SK-N-SH treated with all-trans-retinoic acid at 6 μM for 48 hours (cell line): ENCODE data around the gene CCL11.

Experiments used
- CSDC2 ChIP-seq: fragments of 250-450 bp; sonication (Bioruptor Pico); IDR thresholded peaks from 2 replicates; pipeline ENCODE4 v1.5.0; 2020; ENCODE audit warnings: mild to moderate bottlenecking, moderate library complexity
- GLIS3 ChIP-seq: fragments of 250-450 bp; sonication (Bioruptor Pico); IDR thresholded peaks from 2 replicates; pipeline ENCODE4 v1.5.0; 2020; ENCODE audit warnings: mild to moderate bottlenecking, moderate library complexity
- ISL1 ChIP-seq: fragments of 250-450 bp; sonication (Bioruptor Pico); IDR thresholded peaks from 2 replicates; pipeline ENCODE4 v2.1.2; 2022; ENCODE audit warnings: mild to moderate bottlenecking, moderate library complexity
- RARB ChIP-seq: fragments of 250-450 bp; sonication (Bioruptor Pico); IDR thresholded peaks from 2 replicates; pipeline ENCODE4 v1.8.0; 2021; ENCODE audit warnings: mild to moderate bottlenecking, moderate library complexity
- SNAI2 ChIP-seq: fragments of 250-450 bp; sonication (Bioruptor Pico); IDR thresholded peaks from 2 replicates; pipeline ENCODE4 v1.5.0; 2020; ENCODE audit warnings: mild to moderate bottlenecking, moderate library complexity
- TCF4 ChIP-seq: fragments of 250-450 bp; sonication (Bioruptor Pico); IDR thresholded peaks from 2 replicates; pipeline ENCODE4 v1.8.0; 2021; ENCODE audit warnings: mild to moderate bottlenecking, moderate library complexity, borderline replicate concordance
- TOX ChIP-seq: fragments of 250-450 bp; sonication (Bioruptor Pico); IDR thresholded peaks from 2 replicates; pipeline ENCODE4 v1.8.0; 2021; ENCODE audit warnings: mild to moderate bottlenecking, moderate library complexity, borderline replicate concordance
- ZFP3 ChIP-seq: fragments of 250-450 bp; sonication (Bioruptor Pico); IDR thresholded peaks from 2 replicates; pipeline ENCODE4 v1.5.0; 2020; ENCODE audit warnings: mild to moderate bottlenecking, moderate library complexity
- ZFP30 ChIP-seq: fragments of 450-650 bp; formaldehyde crosslinking; IDR thresholded peaks from 2 replicates; pipeline ENCODE4 v1.5.0; 2022; ENCODE audit warnings: mild to moderate bottlenecking, moderate library complexity
- ZNF565 ChIP-seq: fragments of 450-650 bp; formaldehyde crosslinking; conservative IDR thresholded peaks from 2 replicates; pipeline ENCODE4 v1.5.0; 2020; ENCODE audit warnings: low read depth, mild to moderate bottlenecking, moderate library complexity
- TF ChIP-seq, protein P1 (sequence below): fragments of 250-450 bp; sonication (Bioruptor Pico); IDR thresholded peaks from 2 replicates; pipeline ENCODE4 v1.5.1; 2020; ENCODE audit warnings: low read depth, mild to moderate bottlenecking, moderate library complexity
- TF ChIP-seq, protein P2 (sequence below): fragments of 250-450 bp; sonication (Bioruptor Pico); IDR thresholded peaks from 2 replicates; pipeline ENCODE4 v1.8.0; 2021; ENCODE audit warnings: low read depth, mild to moderate bottlenecking, moderate library complexity, borderline replicate concordance
- TF ChIP-seq, protein P3 (sequence below): fragments of 250-450 bp; sonication (Bioruptor Pico); IDR thresholded peaks from 2 replicates; pipeline ENCODE4 v1.5.1; 2021; ENCODE audit warnings: mild to moderate bottlenecking, moderate library complexity
- TF ChIP-seq, protein P4 (sequence below): fragments of 250-450 bp; sonication (Bioruptor Pico); IDR thresholded peaks from 2 replicates; pipeline ENCODE4 v1.8.0; 2020; ENCODE audit warnings: mild to moderate bottlenecking, moderate library complexity, borderline replicate concordance

DNA sequence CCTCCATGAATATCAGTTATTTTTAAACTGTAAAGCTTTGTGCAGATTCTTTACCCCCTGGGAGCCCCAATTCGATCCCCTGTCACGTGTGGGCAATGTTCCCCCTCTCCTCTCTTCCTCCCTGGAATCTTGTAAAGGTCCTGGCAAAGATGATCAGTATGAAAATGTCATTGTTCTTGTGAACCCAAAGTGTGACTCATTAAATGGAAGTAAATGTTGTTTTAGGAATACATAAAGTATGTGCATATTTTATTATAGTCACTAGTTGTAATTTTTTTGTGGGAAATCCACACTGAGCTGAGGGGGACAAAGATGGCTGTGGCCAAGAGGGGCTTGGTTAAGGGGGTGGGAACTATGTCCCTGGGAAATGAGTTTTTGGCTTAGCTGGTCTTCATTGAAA, 2.3 kb downstream of the CCL11 start:
- TF ChIP-seq CSDC2 (no peak), ISL1 (CRISPR knock-in tag) (no peak), TOX (CRISPR knock-in tag) (no peak), ZFP3 (CRISPR knock-in tag) (no peak), ZNF565 (CRISPR knock-in tag) (no peak), TCF4 (CRISPR knock-in tag) (no peak), SNAI2 (no peak), ZFP30 (CRISPR knock-in tag) (no peak), RARB (CRISPR knock-in tag) (no peak), GLIS3 (CRISPR knock-in tag) (no peak)
- TF ChIP-seq, protein P1, sequence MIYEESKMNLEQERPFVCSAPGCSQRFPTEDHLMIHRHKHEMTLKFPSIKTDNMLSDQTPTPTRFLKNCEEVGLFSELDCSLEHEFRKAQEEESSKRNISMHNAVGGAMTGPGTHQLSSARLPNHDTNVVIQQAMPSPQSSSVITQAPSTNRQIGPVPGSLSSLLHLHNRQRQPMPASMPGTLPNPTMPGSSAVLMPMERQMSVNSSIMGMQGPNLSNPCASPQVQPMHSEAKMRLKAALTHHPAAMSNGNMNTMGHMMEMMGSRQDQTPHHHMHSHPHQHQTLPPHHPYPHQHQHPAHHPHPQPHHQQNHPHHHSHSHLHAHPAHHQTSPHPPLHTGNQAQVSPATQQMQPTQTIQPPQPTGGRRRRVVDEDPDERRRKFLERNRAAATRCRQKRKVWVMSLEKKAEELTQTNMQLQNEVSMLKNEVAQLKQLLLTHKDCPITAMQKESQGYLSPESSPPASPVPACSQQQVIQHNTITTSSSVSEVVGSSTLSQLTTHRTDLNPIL (CRISPR knock-in tag), result no peak
- TF ChIP-seq, protein P2, sequence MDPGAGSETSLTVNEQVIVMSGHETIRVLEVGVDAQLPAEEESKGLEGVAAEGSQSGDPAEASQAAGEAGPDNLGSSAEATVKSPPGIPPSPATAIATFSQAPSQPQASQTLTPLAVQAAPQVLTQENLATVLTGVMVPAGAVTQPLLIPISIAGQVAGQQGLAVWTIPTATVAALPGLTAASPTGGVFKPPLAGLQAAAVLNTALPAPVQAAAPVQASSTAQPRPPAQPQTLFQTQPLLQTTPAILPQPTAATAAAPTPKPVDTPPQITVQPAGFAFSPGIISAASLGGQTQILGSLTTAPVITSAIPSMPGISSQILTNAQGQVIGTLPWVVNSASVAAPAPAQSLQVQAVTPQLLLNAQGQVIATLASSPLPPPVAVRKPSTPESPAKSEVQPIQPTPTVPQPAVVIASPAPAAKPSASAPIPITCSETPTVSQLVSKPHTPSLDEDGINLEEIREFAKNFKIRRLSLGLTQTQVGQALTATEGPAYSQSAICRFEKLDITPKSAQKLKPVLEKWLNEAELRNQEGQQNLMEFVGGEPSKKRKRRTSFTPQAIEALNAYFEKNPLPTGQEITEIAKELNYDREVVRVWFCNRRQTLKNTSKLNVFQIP, result no peak
- TF ChIP-seq, protein P3, sequence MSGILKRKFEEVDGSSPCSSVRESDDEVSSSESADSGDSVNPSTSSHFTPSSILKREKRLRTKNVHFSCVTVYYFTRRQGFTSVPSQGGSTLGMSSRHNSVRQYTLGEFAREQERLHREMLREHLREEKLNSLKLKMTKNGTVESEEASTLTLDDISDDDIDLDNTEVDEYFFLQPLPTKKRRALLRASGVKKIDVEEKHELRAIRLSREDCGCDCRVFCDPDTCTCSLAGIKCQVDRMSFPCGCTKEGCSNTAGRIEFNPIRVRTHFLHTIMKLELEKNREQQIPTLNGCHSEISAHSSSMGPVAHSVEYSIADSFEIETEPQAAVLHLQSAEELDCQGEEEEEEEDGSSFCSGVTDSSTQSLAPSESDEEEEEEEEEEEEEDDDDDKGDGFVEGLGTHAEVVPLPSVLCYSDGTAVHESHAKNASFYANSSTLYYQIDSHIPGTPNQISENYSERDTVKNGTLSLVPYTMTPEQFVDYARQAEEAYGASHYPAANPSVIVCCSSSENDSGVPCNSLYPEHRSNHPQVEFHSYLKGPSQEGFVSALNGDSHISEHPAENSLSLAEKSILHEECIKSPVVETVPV (CRISPR knock-in tag), result no peak
- TF ChIP-seq, protein P4, sequence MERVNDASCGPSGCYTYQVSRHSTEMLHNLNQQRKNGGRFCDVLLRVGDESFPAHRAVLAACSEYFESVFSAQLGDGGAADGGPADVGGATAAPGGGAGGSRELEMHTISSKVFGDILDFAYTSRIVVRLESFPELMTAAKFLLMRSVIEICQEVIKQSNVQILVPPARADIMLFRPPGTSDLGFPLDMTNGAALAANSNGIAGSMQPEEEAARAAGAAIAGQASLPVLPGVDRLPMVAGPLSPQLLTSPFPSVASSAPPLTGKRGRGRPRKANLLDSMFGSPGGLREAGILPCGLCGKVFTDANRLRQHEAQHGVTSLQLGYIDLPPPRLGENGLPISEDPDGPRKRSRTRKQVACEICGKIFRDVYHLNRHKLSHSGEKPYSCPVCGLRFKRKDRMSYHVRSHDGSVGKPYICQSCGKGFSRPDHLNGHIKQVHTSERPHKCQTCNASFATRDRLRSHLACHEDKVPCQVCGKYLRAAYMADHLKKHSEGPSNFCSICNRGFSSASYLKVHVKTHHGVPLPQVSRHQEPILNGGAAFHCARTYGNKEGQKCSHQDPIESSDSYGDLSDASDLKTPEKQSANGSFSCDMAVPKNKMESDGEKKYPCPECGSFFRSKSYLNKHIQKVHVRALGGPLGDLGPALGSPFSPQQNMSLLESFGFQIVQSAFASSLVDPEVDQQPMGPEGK (CRISPR knock-in tag), result no peak
